Endothelial cell of umbilical vein (primary cell): ENCODE results near the gene RBMS3. TPM values are rescaled to one million over a fixed set of nuclear protein-coding genes. Genes with fewer than 3 reads are reported as not detected.

ENCODE experiments used
- BruUV-seq: library from RNA; stranded (reverse); fragments of 400-500 nt; replicated peaks from 2 replicates; lab custom pipeline; 2021; lab: Mats Ljungman, UMichigan
- CTCF ChIA-PET: fragments of 300-600, 350-600 bp; sonication (Branson Sonifier 250); formaldehyde crosslinking; loops from one replicate; lab custom pipeline; 2021; ENCODE audit warnings: antibody characterized with exemption, inconsistent platforms; lab: Charles Lee
- POLR2A ChIA-PET: fragments of 300-600, 350-600 bp; sonication (Branson Sonifier 250); formaldehyde crosslinking; loops from one replicate; lab custom pipeline; 2021; ENCODE audit warnings: antibody characterized with exemption, inconsistent platforms; lab: Charles Lee
- DNase-seq: peaks from one replicate; pipeline ENCODE4 v3.0.0-alpha.2; 2011; ENCODE audit warnings: low read depth, low spot score
- FAIRE-seq: peaks from 2 replicates; lab custom pipeline; 2011; peaks lifted over from hg19 to GRCh38; lab: Jason Lieb, UNC
- H2AFZ ChIP-seq: 2 replicates; pipeline ENCODE4 v1.6.0; 2012; ENCODE audit warnings: low read depth, low read length, control low read depth, inconsistent platforms
- H3K27ac ChIP-seq: 2 replicates; pipeline ENCODE4 v1.5.1; 2011; ENCODE audit warnings: low read depth, mild to moderate bottlenecking, control low read depth, low read length, moderate library complexity; ENCODE audit not compliant: insufficient read depth
- H3K27me3 ChIP-seq, 2 experiments: 2 replicates each; pipeline versions ENCODE4 v1.6.0 to v1.6.1; 2011; ENCODE audit warnings: low read length in 2 of 2, mixed read lengths in 1 of 2; ENCODE audit not compliant: control insufficient read depth in 2 of 2, insufficient read depth in 2 of 2
- H3K36me3 ChIP-seq, 2 experiments: 2 replicates in 1 of 2; 3 replicates in 1 of 2; pipeline ENCODE4 v1.5.1; 2011; ENCODE audit warnings: low read length in 2 of 2, mild to moderate bottlenecking in 1 of 2, moderate library complexity in 1 of 2; ENCODE audit not compliant: control insufficient read depth in 2 of 2, insufficient read depth in 2 of 2; ENCODE audit errors: extremely low read depth in 1 of 2
- H3K4me1 ChIP-seq: 3 replicates; pipeline ENCODE4 v1.5.1; 2011; ENCODE audit warnings: mild to moderate bottlenecking, low read length; ENCODE audit not compliant: control insufficient read depth, insufficient read depth; ENCODE audit errors: extremely low read depth
- H3K4me2 ChIP-seq: 2 replicates; pipeline ENCODE4 v1.6.1; 2011; ENCODE audit warnings: low read length, control low read depth, mixed read lengths; ENCODE audit not compliant: insufficient read depth
- H3K4me3 ChIP-seq, 3 experiments: fragments of 200-600 bp in 1 of 3; sonication (generic), shearing (Covaris generic) in 1 of 3; replicated peaks in 1 of 3; 2 replicates each; pipeline ENCODE4 v1.5.1; 2011 to 2016; ENCODE audit warnings: control low read depth in 3 of 3, low read length in 3 of 3, mild to moderate bottlenecking in 2 of 3, inconsistent platforms in 1 of 3, low read depth in 1 of 3, moderate library complexity in 1 of 3; ENCODE audit not compliant: insufficient read depth in 1 of 3
- H3K79me2 ChIP-seq: 2 replicates; pipeline ENCODE4 v1.6.0; 2012; ENCODE audit warnings: low read length, inconsistent platforms; ENCODE audit not compliant: control insufficient read depth, insufficient read depth
- H3K9ac ChIP-seq: replicated peaks from 2 replicates; pipeline ENCODE3; 2011; ENCODE audit warnings: low read length, control low read depth; ENCODE audit not compliant: insufficient read depth; ENCODE audit errors: extremely low read depth
- H3K9me1 ChIP-seq: replicated peaks from 3 replicates; pipeline ENCODE4 v1.6.0; 2011; ENCODE audit warnings: mild to moderate bottlenecking, low read length; ENCODE audit not compliant: control insufficient read depth, insufficient read depth; ENCODE audit errors: extremely low read depth
- H3K9me3 ChIP-seq: replicated peaks from 2 replicates; pipeline ENCODE4 v1.5.1; 2012; ENCODE audit warnings: low read length, inconsistent platforms; ENCODE audit not compliant: control insufficient read depth, insufficient read depth
- H4K20me1 ChIP-seq: replicated peaks from 2 replicates; pipeline ENCODE3; 2011; ENCODE audit warnings: mild to moderate bottlenecking, low read length; ENCODE audit not compliant: control insufficient read depth, insufficient read depth; ENCODE audit errors: extremely low read depth
- CTCF ChIP-seq, 2 donors: IDR thresholded peaks; 1 replicate in 1 of 2; 2 replicates in 1 of 2; pipeline ENCODE4 v1.5.1; 2011; ENCODE audit warnings: low read length in 2 of 2, mild to moderate bottlenecking in 2 of 2, moderate library complexity in 2 of 2, control low read depth in 1 of 2, inconsistent platforms in 1 of 2, low read depth in 1 of 2; ENCODE audit not compliant: insufficient read depth in 1 of 2; ENCODE audit errors: extremely low read depth in 1 of 2
- EZH2 ChIP-seq: IDR thresholded peaks from 2 replicates; pipeline ENCODE4 v1.6.1; 2012; ENCODE audit warnings: borderline replicate concordance, low read depth, mild to moderate bottlenecking, moderate library complexity, low read length, inconsistent platforms; ENCODE audit not compliant: severe bottlenecking
- FOS ChIP-seq: IDR thresholded peaks from 2 replicates; pipeline ENCODE4 v1.6.1; 2011; ENCODE audit warnings: mild to moderate bottlenecking, low read length, moderate library complexity, borderline replicate concordance; ENCODE audit not compliant: insufficient read depth
- GATA2 ChIP-seq: IDR thresholded peaks from 2 replicates; pipeline ENCODE4 v1.7.0; 2011; ENCODE audit warnings: low read depth, mild to moderate bottlenecking, moderate library complexity, mixed read lengths, low read length; ENCODE audit not compliant: insufficient read length, insufficient read depth
- JUN ChIP-seq: IDR thresholded peaks from 2 replicates; pipeline ENCODE4 v1.6.1; 2011; ENCODE audit warnings: borderline replicate concordance, low read depth; ENCODE audit not compliant: insufficient read length, insufficient read depth
- MAX ChIP-seq: IDR thresholded peaks from 2 replicates; pipeline ENCODE4 v1.6.1; 2011; ENCODE audit not compliant: insufficient read depth, insufficient read length
- MYC ChIP-seq: IDR thresholded peaks from one replicate; pipeline ENCODE4 v1.6.1; 2011; ENCODE audit warnings: mild to moderate bottlenecking, low read depth, low read length
- POLR2A ChIP-seq: IDR thresholded peaks from 2 replicates; pipeline ENCODE4 v1.6.1; 2012; ENCODE audit warnings: low read depth, mild to moderate bottlenecking, control low read depth, low read length
- POLR2AphosphoS5 ChIP-seq: IDR thresholded peaks from 2 replicates; pipeline ENCODE4 v1.6.1; 2012; ENCODE audit warnings: low read depth, mild to moderate bottlenecking, control low read depth, low read length, moderate library complexity; ENCODE audit not compliant: insufficient read depth
- dilution Hi-C: fragments of 300-500 bp; cut with MboI; formaldehyde crosslinking; loops from one replicate; pipeline ENCODE4 v1.15.0; 2019; ENCODE audit warnings: low sequenced_read_pairs; ENCODE audit not compliant: extremely low pct_ligation_motif_present
- intact Hi-C: fragments of 100-400 bp; cut with micrococcal nuclease; formaldehyde crosslinking; loops from one replicate; pipeline ENCODE4 v1.10.0; 2022
- polyA plus RNA-seq, 4 experiments: library from polyadenylated mRNA; depleted of rRNA in 3 of 4; stranded (reverse) in 3 of 4; unstranded in 1 of 4; fragments of >200 nt; gene quantifications; 2 replicates each; pipeline versions ENCODE4 v1.2.1 to v1.2.3, GENCODE V29; 2011 to 2012; ENCODE audit warnings: missing spikeins in 1 of 4
- total RNA-seq: library from RNA; stranded (reverse); gene quantifications from 2 replicates; pipeline ENCODE4 v1.2.3, GENCODE V29; 2021

RBMS3 gene
- total and polyA plus RNA-seq, 2 donors (not counting 3 experiments of a cell fraction or from before 2014, with no cell fraction given), result 13.6 to 42.3 TPM

- ChIA-PET CTCF (no interaction called here), POLR2A (no interaction called here)
- no peak overlapping the region for H3K4me2 ChIP-seq
- no peaks in the 10 kb centered on the region for H3K4me1 ChIP-seq
- TF ChIP-seq FOS, result no peak
- no peak for TF ChIP-seq GATA2
- TF ChIP-seq JUN, result no peak
- no peak for TF ChIP-seq MAX
- no peak for TF ChIP-seq POLR2A
- no peak for TF ChIP-seq POLR2AphosphoS5
- no peak for TF ChIP-seq CTCF (IDR thresholded peaks at IDR 0.05; ENCODE audit: extremely low read depth in 1 of 2, insufficient read depth in 1 of 2, low read depth in 1 of 2, low read length in 2 of 2)
- TF ChIP-seq MYC, result no peak
- no peak for TF ChIP-seq EZH2
- no peak for DNase-seq
- dilution Hi-C loops, result no loop called here
- H2AFZ ChIP-seq, result no peak overlapping the region
- no peaks in the 10 kb centered on the region for H3K36me3 ChIP-seq
- no peaks in the 10 kb centered on the region for H3K27me3 ChIP-seq
- H3K27ac ChIP-seq, result no peak overlapping the region
- H4K20me1 ChIP-seq, result no peaks in the 10 kb centered on the region
- no peak for FAIRE-seq
- BruUV-seq, result no TSS peak
- no peak overlapping the region for H3K9ac ChIP-seq
- no peaks in the 10 kb centered on the region for H3K79me2 ChIP-seq
- no peak overlapping the region for H3K4me3 ChIP-seq
- intact Hi-C loops, result no loop called here
- no peaks in the 10 kb centered on the region for H3K9me3 ChIP-seq
- no peaks in the 10 kb centered on the region for H3K9me1 ChIP-seq
These were observed 439.8 kb downstream of the RBMS3 start for GRCh38 chr3:29720665-29721064.
